ENCODE measurements around the gene IZUMO4.

Gene IZUMO4

GRCh38 chr19:2115911-2116426 lies 19.3 kb downstream of the IZUMO4 start:
- no peak for DNase-seq (ENCODE audit: extremely low read depth, low read depth)
- no peak overlapping the region for H3K4me3 ChIP-seq (replicated peaks; ENCODE audit: low read depth, low read length)
- TF ChIP-seq, protein P1, sequence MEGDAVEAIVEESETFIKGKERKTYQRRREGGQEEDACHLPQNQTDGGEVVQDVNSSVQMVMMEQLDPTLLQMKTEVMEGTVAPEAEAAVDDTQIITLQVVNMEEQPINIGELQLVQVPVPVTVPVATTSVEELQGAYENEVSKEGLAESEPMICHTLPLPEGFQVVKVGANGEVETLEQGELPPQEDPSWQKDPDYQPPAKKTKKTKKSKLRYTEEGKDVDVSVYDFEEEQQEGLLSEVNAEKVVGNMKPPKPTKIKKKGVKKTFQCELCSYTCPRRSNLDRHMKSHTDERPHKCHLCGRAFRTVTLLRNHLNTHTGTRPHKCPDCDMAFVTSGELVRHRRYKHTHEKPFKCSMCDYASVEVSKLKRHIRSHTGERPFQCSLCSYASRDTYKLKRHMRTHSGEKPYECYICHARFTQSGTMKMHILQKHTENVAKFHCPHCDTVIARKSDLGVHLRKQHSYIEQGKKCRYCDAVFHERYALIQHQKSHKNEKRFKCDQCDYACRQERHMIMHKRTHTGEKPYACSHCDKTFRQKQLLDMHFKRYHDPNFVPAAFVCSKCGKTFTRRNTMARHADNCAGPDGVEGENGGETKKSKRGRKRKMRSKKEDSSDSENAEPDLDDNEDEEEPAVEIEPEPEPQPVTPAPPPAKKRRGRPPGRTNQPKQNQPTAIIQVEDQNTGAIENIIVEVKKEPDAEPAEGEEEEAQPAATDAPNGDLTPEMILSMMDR (IDR thresholded peaks at IDR 0.05; ENCODE audit: low read depth, low read length, missing control alignments), result no peak

DNA sequence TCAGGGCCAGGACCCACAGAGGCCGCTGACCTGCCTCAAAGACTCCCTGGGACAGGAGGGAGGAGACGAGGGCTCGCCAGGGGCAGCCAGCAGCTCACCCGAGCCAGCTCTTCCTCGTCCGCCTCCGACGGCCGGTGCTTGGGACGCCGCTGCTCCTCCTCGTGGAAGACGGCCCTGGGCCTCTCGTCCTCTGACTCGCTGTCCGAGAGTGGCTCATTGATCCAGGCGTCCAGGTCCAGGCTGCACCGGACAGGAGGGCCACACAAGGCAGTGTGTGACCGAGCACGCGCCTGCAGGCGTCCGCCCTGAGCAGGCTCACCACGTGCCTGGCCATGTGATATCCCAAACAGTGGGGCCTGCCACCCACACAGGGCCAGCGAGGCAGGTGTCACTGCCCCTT lies 19.8 kb downstream of the IZUMO4 start:
- TF ChIP-seq, protein P1 (IDR thresholded peaks at IDR 0.05; ENCODE audit: low read depth, low read length, missing control alignments), result no peak
- no peak overlapping the region for H3K4me3 ChIP-seq (replicated peaks; ENCODE audit: low read depth, low read length)
- no peak for DNase-seq (ENCODE audit: extremely low read depth, low read depth)

GRCh38 chr19:2117215-2117960 lies 20.7 kb downstream of the IZUMO4 start:
- H3K4me3 ChIP-seq (replicated peaks; ENCODE audit: low read depth, low read length), result no peak overlapping the region
- no peak for DNase-seq (ENCODE audit: extremely low read depth, low read depth)
- TF ChIP-seq, protein P1 (IDR thresholded peaks at IDR 0.05; ENCODE audit: low read depth, low read length, missing control alignments), result no peak

- TF ChIP-seq, protein P1 (IDR thresholded peaks at IDR 0.05; ENCODE audit: low read depth, low read length, missing control alignments), result no peak
- no peak for DNase-seq (ENCODE audit: extremely low read depth, low read depth)
- no peak overlapping the region for H3K4me3 ChIP-seq (replicated peaks; ENCODE audit: low read depth, low read length)
These were observed 21.7 kb downstream of the IZUMO4 start for GRCh38 chr19:2118438-2118837.

DNA sequence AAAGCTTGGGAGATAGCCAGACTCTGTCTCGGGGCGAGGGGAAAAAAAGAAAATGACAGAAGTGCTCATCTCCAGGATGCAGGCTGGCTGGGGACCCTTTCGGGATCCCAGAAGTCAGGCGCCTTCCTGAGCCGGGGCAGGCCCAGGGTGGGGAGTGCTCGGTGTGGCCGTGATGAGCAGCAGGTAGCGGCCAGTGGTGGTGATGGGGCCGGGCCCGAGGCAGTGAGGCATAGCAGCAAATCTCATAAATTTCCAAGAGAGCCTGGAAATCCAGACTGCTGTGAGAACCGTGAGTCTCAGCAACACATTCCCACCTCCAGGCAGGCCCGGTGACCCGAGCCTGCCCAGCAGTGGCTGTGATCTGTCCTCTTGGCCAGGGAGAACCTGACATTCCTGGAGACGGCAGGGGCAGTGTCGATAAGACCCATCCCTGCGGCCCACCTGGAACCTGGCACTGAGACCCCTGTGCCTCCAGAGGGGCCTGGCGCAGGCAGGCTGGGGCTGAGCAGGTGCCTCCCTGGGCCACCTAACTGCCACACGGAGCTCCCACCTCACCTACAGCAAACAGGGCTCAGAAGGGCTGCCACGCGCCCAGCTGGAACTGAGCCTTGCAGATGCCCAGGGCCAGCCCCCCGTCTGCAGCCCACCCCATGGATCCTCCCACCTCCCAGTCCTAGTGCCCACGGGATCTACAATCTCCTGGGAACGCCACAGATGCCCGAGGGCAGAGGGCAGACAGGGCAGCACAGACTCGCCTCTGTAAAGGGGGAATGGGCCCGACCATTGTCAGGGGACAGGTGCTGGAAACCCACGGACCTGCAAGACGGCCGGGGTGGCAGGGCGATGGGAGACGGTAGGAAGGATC lies 23.4 kb downstream of the IZUMO4 start:
- DNase-seq (ENCODE audit: extremely low read depth, low read depth), result no peak
- H3K4me3 ChIP-seq (replicated peaks; ENCODE audit: low read depth, low read length), result no peak overlapping the region
- TF ChIP-seq, protein P1 (IDR thresholded peaks at IDR 0.05; ENCODE audit: low read depth, low read length, missing control alignments), result no peak

DNA sequence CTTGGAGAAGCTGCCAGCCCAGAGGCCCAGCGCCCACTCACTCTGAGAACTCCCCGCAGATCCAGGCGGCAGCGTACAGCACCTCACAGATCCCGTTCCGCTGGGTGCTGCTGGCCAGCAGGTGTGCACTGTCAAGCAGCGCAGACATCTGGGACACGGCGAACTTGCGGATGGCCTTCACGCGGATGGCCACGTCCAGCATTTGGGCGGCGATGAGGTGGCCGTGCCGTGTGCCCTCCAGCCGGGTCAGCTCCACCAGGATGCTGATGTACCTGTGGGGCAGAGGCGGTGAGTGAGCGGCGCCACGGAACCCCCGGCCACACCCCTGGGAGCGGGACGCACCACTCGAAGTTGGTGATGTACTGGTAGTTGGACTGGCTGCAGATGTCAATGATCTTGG lies 24.1 kb downstream of the IZUMO4 start:
- TF ChIP-seq, protein P1 (IDR thresholded peaks at IDR 0.05; ENCODE audit: low read depth, low read length, missing control alignments), result no peak
- DNase-seq (ENCODE audit: extremely low read depth, low read depth), result no peak

More for the DNA sequence above, 24.1 kb downstream of the IZUMO4 start:
- no peak overlapping the region for H3K4me3 ChIP-seq (replicated peaks; ENCODE audit: low read depth, low read length)
